Right lobe of liver (tissue), 4 donors: ENCODE measurements around the gene HIGD1C.

Experiments used
- CTCF ChIP-seq, 4 donors: fragments of 200-600 bp in 3 of 4; fragments of 450-650 bp in 1 of 4; IDR thresholded peaks; one replicate each; pipeline versions ENCODE4 v1.5.1 to v1.8.0; 2016 to 2022; ENCODE audit warnings: antibody characterized with exemption in 4 of 4, mild to moderate bottlenecking in 2 of 4
- POLR2A ChIP-seq: fragments of 450-650 bp; IDR thresholded peaks from one replicate; pipeline ENCODE4 v1.6.1; 2017; ENCODE audit warnings: antibody characterized with exemption, mild to moderate bottlenecking
- donor health status: DM: no; HTN: no; CAD: no.
- donor health status: DM: no; HTN: no; CAD: no.
- donor health status: DM: no; HTN: yes; CAD: no.

- TF ChIP-seq POLR2A (no peak), CTCF (IDR thresholded peaks at IDR 0.05) (no peak)
These were observed 47.9 kb downstream of the HIGD1C start for GRCh38 chr12:51000245-51000644.
